HEK293 (cell line): ENCODE measurements around the gene DLGAP4.

Source experiments
- ATF2 ChIP-seq: fragments of 450-650 bp; formaldehyde crosslinking; IDR thresholded peaks from 2 replicates; pipeline ENCODE4 v1.5.1; 2016; ENCODE audit warnings: missing biosample characterization, missing genetic modification characterization, low read depth
- GFI1B ChIP-seq: fragments of 450-650 bp; formaldehyde crosslinking; IDR thresholded peaks from 2 replicates; pipeline ENCODE4 v1.5.1; 2016; ENCODE audit warnings: missing biosample characterization, missing genetic modification characterization
- GLI2 ChIP-seq: fragments of 450-650 bp; formaldehyde crosslinking; IDR thresholded peaks from 2 replicates; pipeline ENCODE4; 2017; ENCODE audit warnings: missing biosample characterization, missing genetic modification characterization, low read depth, borderline replicate concordance
- GLIS2 ChIP-seq: fragments of 450-650 bp; formaldehyde crosslinking; IDR thresholded peaks from 2 replicates; pipeline ENCODE4 v1.5.1; 2016; ENCODE audit warnings: missing biosample characterization, missing genetic modification characterization
- HOXC10 ChIP-seq: sonication (generic); formaldehyde crosslinking; IDR thresholded peaks from 2 replicates; pipeline ENCODE4 v1.8.1; 2023; ENCODE audit warnings: mild to moderate bottlenecking, missing genetic modification reagents
- MEIS1 ChIP-seq: sonication (generic); formaldehyde crosslinking; IDR thresholded peaks from 2 replicates; pipeline ENCODE4 v1.8.1; 2022; ENCODE audit warnings: missing genetic modification reagents, mild to moderate bottlenecking, borderline replicate concordance
- SETDB1 ChIP-seq: IDR thresholded peaks from one replicate; pipeline ENCODE4 v1.6.1; 2017; ENCODE audit warnings: mild to moderate bottlenecking, low read length, moderate library complexity, mixed read lengths; ENCODE audit not compliant: insufficient read length
- ZBTB7A ChIP-seq: fragments of 450-650 bp; formaldehyde crosslinking; IDR thresholded peaks from 2 replicates; pipeline ENCODE4 v1.5.1; 2016; ENCODE audit warnings: low read depth, missing biosample characterization, missing genetic modification characterization
- ZFP41 ChIP-seq: fragments of 450-650 bp; formaldehyde crosslinking; IDR thresholded peaks from 2 replicates; pipeline ENCODE4 v1.5.1; 2016; ENCODE audit warnings: missing biosample characterization, missing genetic modification characterization, borderline replicate concordance
- ZNF169 ChIP-seq: fragments of 450-650 bp; formaldehyde crosslinking; IDR thresholded peaks from 2 replicates; pipeline ENCODE4 v1.5.1; 2016; ENCODE audit warnings: missing biosample characterization, missing genetic modification characterization
- ZNF174 ChIP-seq: fragments of 450-650 bp; formaldehyde crosslinking; IDR thresholded peaks from 2 replicates; pipeline ENCODE4 v1.5.0; 2017; ENCODE audit warnings: missing biosample characterization, mild to moderate bottlenecking, missing genetic modification characterization
- ZNF324 ChIP-seq: fragments of 450-650 bp; formaldehyde crosslinking; IDR thresholded peaks from 2 replicates; pipeline ENCODE4 v1.5.1; 2016; ENCODE audit warnings: missing biosample characterization, missing genetic modification characterization
- ZNF366 ChIP-seq: fragments of 450-650 bp; formaldehyde crosslinking; conservative IDR thresholded peaks from 2 replicates; pipeline ENCODE4 v1.5.1; 2016; ENCODE audit warnings: missing biosample characterization, missing genetic modification characterization
- ZNF37A ChIP-seq: fragments of 450-650 bp; IDR thresholded peaks from 2 replicates; pipeline ENCODE4 v1.5.1; 2018; ENCODE audit warnings: missing biosample characterization, missing genetic modification characterization
- ZNF394 ChIP-seq: fragments of 450-650 bp; formaldehyde crosslinking; IDR thresholded peaks from 2 replicates; pipeline ENCODE4 v1.5.1; 2016; ENCODE audit warnings: missing biosample characterization, missing genetic modification characterization, mild to moderate bottlenecking, moderate library complexity, borderline replicate concordance
- ZNF416 ChIP-seq: fragments of 450-650 bp; formaldehyde crosslinking; IDR thresholded peaks from 2 replicates; pipeline ENCODE4 v1.5.1; 2016; ENCODE audit warnings: missing biosample characterization, missing genetic modification characterization
- ZNF48 ChIP-seq: fragments of 450-650 bp; formaldehyde crosslinking; IDR thresholded peaks from 2 replicates; pipeline ENCODE4 v1.5.1; 2016; ENCODE audit warnings: missing biosample characterization, missing genetic modification characterization
- ZNF514 ChIP-seq: fragments of 450-650 bp; formaldehyde crosslinking; IDR thresholded peaks from 2 replicates; pipeline ENCODE4 v1.5.1; 2016; ENCODE audit warnings: missing biosample characterization, missing genetic modification characterization
- ZNF529 ChIP-seq: fragments of 450-650 bp; formaldehyde crosslinking; IDR thresholded peaks from 2 replicates; pipeline ENCODE4 v1.5.1; 2017; ENCODE audit warnings: missing genetic modification characterization, missing biosample characterization; ENCODE audit not compliant: insufficient replicate concordance
- ZNF561 ChIP-seq: fragments of 450-650 bp; IDR thresholded peaks from 2 replicates; pipeline ENCODE4 v1.5.1; 2018; ENCODE audit warnings: missing biosample characterization, missing genetic modification characterization, borderline replicate concordance
- ZNF596 ChIP-seq: fragments of 450-650 bp; IDR thresholded peaks from 2 replicates; pipeline ENCODE4 v1.5.0; 2018; ENCODE audit warnings: missing biosample characterization, mild to moderate bottlenecking, missing genetic modification characterization, moderate library complexity
- ZNF660 ChIP-seq: fragments of 450-650 bp; IDR thresholded peaks from 2 replicates; pipeline ENCODE4 v1.5.1; 2018; ENCODE audit warnings: missing biosample characterization, mild to moderate bottlenecking, missing genetic modification characterization
- ZSCAN16 ChIP-seq: fragments of 450-650 bp; formaldehyde crosslinking; IDR thresholded peaks from 2 replicates; pipeline ENCODE4 v1.5.1; 2016; ENCODE audit warnings: missing biosample characterization, missing genetic modification characterization
- ZSCAN30 ChIP-seq: fragments of 450-650 bp; IDR thresholded peaks from 2 replicates; pipeline ENCODE4 v1.5.1; 2018; ENCODE audit warnings: missing biosample characterization, mild to moderate bottlenecking, missing genetic modification characterization, moderate library complexity
- TF ChIP-seq, protein P1 (sequence below): fragments of 450-650 bp; formaldehyde crosslinking; IDR thresholded peaks from 2 replicates; pipeline ENCODE4 v1.5.1; 2016; ENCODE audit warnings: missing biosample characterization, missing genetic modification characterization
- TF ChIP-seq, protein P2 (sequence below): fragments of 450-650 bp; formaldehyde crosslinking; IDR thresholded peaks from 2 replicates; pipeline ENCODE4 v1.5.1; 2016; ENCODE audit warnings: missing biosample characterization, missing genetic modification characterization
- TF ChIP-seq, protein P3 (sequence below): fragments of 450-650 bp; IDR thresholded peaks from 2 replicates; pipeline ENCODE4 v1.5.1; 2018; ENCODE audit warnings: missing biosample characterization, missing genetic modification characterization
- TF ChIP-seq, protein P4 (sequence below): fragments of 450-650 bp; formaldehyde crosslinking; IDR thresholded peaks from 2 replicates; pipeline ENCODE4 v1.5.1; 2016; ENCODE audit warnings: missing biosample characterization, missing genetic modification characterization

The DLGAP4 gene

DNA sequence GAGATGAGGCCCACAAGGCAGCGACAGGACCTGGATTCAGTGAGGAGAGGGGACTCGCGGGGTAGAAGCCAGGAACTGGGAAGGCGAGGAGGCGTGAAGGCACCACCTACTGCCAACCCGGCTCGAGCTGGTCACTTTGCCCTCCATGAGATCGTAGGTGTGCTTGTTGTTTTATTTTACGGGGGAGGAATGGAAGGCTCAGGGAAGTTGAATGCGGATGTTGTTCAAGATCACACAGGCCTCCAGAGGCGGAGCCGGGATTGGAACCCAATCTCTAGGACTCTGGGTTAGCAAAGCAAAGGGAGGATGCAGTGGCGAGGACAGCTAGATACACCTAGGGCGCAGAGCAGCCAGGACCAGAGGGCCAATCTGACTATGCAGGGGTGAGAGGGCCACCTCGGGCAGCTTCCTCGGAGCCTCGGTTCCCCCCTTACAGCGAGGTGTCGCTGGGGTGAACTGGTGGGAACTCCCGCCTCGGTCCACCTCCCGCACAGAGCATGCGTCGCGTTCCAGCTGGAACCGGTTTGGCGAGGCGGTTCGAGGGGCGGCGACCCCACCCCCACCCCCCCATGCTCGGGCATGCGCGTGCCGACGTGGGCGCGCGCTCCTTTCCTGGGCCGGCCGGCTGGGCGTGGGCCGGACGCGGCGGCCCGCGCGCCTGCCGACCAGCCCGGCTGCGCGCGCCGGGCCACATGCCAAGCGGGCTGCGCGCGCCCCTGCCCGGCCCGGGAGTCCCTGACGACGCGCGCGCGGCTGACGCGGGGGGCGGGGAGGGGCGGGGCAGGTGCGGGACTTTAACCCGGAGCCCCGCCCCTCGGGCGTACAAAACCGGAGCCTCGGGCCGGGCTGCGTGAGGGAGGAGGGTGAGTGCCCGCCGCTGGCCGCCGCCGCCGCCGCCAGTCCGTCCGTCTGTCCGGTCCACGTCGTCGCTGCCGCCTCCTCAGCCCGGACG lies 154.8 kb downstream of the DLGAP4 start (continued):
- TF ChIP-seq GLIS2 (tag by site-specific recombination) = peak; percentile 90
- TF ChIP-seq, protein P1, sequence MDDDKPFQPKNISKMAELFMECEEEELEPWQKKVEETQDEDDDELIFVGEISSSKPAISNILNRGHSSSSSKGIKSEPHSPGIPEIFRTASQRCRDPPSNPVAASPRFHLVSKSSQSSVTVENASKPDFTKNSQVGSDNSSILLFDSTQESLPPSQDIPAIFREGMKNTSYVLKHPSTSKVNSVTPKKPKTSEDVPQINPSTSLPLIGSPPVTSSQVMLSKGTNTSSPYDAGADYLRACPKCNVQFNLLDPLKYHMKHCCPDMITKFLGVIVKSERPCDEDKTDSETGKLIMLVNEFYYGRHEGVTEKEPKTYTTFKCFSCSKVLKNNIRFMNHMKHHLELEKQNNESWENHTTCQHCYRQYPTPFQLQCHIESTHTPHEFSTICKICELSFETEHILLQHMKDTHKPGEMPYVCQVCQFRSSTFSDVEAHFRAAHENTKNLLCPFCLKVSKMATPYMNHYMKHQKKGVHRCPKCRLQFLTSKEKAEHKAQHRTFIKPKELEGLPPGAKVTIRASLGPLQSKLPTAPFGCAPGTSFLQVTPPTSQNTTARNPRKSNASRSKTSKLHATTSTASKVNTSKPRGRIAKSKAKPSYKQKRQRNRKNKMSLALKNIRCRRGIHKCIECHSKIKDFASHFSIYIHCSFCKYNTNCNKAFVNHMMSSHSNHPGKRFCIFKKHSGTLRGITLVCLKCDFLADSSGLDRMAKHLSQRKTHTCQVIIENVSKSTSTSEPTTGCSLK (tag by site-specific recombination) = no peak
- TF ChIP-seq, protein P2, sequence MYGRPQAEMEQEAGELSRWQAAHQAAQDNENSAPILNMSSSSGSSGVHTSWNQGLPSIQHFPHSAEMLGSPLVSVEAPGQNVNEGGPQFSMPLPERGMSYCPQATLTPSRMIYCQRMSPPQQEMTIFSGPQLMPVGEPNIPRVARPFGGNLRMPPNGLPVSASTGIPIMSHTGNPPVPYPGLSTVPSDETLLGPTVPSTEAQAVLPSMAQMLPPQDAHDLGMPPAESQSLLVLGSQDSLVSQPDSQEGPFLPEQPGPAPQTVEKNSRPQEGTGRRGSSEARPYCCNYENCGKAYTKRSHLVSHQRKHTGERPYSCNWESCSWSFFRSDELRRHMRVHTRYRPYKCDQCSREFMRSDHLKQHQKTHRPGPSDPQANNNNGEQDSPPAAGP (tag by site-specific recombination) = peak; percentile 77
- no peak for TF ChIP-seq ATF2 (tag by site-specific recombination)
- TF ChIP-seq ZBTB7A = peak; percentile 76; the same call in 1 of the 2 replicates
- TF ChIP-seq, protein P3, sequence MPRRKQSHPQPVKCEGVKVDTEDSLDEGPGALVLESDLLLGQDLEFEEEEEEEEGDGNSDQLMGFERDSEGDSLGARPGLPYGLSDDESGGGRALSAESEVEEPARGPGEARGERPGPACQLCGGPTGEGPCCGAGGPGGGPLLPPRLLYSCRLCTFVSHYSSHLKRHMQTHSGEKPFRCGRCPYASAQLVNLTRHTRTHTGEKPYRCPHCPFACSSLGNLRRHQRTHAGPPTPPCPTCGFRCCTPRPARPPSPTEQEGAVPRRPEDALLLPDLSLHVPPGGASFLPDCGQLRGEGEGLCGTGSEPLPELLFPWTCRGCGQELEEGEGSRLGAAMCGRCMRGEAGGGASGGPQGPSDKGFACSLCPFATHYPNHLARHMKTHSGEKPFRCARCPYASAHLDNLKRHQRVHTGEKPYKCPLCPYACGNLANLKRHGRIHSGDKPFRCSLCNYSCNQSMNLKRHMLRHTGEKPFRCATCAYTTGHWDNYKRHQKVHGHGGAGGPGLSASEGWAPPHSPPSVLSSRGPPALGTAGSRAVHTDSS (tag by site-specific recombination) = no peak
- no peak for TF ChIP-seq MEIS1 (CRISPR knock-in tag)
- no peak for TF ChIP-seq ZNF514
- no peak for TF ChIP-seq ZNF174 (tag by site-specific recombination)
- no peak for TF ChIP-seq ZNF169
- TF ChIP-seq ZNF529 = no peak
- no peak; the same call in 1 of the 2 replicates for TF ChIP-seq ZSCAN16
- no peak for TF ChIP-seq SETDB1
- no peak for TF ChIP-seq GLI2
- no peak for TF ChIP-seq ZNF48 (tag by site-specific recombination)
- TF ChIP-seq ZNF366 (tag by site-specific recombination) = 0 out of 2 replicates have a peak, but pooled peaks have one; percentile 29
- TF ChIP-seq ZNF324 (tag by site-specific recombination) = peak; percentile 40; the same call in 1 of the 2 replicates
- no peak for TF ChIP-seq ZFP41 (tag by site-specific recombination)
- TF ChIP-seq GFI1B (tag by site-specific recombination) = no peak
- TF ChIP-seq ZNF561 = peak; percentile 44; the same call in 1 of the 2 replicates
- TF ChIP-seq, protein P4, sequence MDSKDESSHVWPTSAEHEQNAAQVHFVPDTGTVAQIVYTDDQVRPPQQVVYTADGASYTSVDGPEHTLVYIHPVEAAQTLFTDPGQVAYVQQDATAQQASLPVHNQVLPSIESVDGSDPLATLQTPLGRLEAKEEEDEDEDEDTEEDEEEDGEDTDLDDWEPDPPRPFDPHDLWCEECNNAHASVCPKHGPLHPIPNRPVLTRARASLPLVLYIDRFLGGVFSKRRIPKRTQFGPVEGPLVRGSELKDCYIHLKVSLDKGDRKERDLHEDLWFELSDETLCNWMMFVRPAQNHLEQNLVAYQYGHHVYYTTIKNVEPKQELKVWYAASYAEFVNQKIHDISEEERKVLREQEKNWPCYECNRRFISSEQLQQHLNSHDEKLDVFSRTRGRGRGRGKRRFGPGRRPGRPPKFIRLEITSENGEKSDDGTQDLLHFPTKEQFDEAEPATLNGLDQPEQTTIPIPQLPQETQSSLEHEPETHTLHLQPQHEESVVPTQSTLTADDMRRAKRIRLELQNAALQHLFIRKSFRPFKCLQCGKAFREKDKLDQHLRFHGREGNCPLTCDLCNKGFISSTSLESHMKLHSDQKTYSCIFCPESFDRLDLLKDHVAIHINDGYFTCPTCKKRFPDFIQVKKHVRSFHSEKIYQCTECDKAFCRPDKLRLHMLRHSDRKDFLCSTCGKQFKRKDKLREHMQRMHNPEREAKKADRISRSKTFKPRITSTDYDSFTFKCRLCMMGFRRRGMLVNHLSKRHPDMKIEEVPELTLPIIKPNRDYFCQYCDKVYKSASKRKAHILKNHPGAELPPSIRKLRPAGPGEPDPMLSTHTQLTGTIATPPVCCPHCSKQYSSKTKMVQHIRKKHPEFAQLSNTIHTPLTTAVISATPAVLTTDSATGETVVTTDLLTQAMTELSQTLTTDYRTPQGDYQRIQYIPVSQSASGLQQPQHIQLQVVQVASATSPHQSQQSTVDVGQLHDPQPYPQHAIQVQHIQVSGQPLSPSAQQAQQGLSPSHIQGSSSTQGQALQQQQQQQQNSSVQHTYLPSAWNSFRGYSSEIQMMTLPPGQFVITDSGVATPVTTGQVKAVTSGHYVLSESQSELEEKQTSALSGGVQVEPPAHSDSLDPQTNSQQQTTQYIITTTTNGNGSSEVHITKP (tag by site-specific recombination) = peak; percentile 58
- no peak for TF ChIP-seq ZNF660
- TF ChIP-seq ZNF394 = no peak; the same call in 1 of the 2 replicates
- no peak for TF ChIP-seq ZNF37A
- no peak for TF ChIP-seq ZNF596 (tag by site-specific recombination)
- TF ChIP-seq HOXC10 (CRISPR knock-in tag) = no peak
- no peak for TF ChIP-seq ZNF416 (tag by site-specific recombination)
- peak; percentile 21; the same call in 1 of the 2 replicates for TF ChIP-seq ZSCAN30 (tag by site-specific recombination)
